ENCODE results near the gene GRID2.

Gene GRID2

DNA sequence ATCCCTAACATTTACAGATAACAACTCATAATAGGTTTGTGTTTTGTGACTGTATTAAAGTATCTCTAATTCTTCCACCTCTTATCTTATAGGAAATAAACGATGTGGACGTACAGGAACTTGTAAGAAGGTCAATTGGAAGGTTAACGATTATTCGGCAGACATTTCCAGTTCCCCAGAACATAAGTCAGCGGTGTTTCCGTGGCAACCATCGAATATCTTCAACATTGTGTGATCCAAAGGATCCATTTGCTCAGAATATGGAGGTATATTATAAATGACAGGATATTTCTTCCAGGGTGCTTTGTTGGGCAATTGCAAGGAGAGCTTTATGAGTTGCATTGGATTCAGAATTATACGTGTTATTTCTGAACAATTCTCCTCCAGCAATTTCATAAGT is 912.9 kb downstream of the GRID2 start:
- Histone ChIP-seq H3K4me2 (ENCODE audit: low read length) (no peak overlapping the region), H3K4me3 (ENCODE audit: low read depth, low read length) (no peak overlapping the region), H3K9me3 (ENCODE audit: control insufficient read depth, low read length) (no peaks in the 10 kb centered on the region), H3K27me3 (ENCODE audit: control insufficient read depth, insufficient read depth, low read length) (no peaks in the 10 kb centered on the region), H3K79me2 (no peaks in the 10 kb centered on the region), H3K36me3 (ENCODE audit: control insufficient read depth, insufficient read depth, low read length) (no peaks in the 10 kb centered on the region), H3K9ac (no peak overlapping the region), H2AFZ (no peak overlapping the region), H3K4me1 (no peaks in the 10 kb centered on the region), H3K27ac (no peak overlapping the region)
- TF ChIP-seq CTCF (IDR thresholded peaks at IDR 0.05), result no peak

- Histone ChIP-seq H3K79me2 (no peaks in the 10 kb centered on the region), H3K36me3 (ENCODE audit: control insufficient read depth, insufficient read depth, low read length) (no peaks in the 10 kb centered on the region), H3K27ac (no peak overlapping the region), H3K9ac (no peak overlapping the region), H2AFZ (no peak overlapping the region), H3K4me2 (ENCODE audit: low read length) (no peak overlapping the region), H3K4me3 (ENCODE audit: low read depth, low read length) (no peak overlapping the region), H3K27me3 (ENCODE audit: control insufficient read depth, insufficient read depth, low read length) (no peaks in the 10 kb centered on the region), H3K9me3 (ENCODE audit: control insufficient read depth, low read length) (no peaks in the 10 kb centered on the region), H3K4me1 (no peaks in the 10 kb centered on the region)
- TF ChIP-seq CTCF (IDR thresholded peaks at IDR 0.05), result no peak
Observed at GRCh38 chr4:93217431-93217830, 913.7 kb downstream of the GRID2 start.

DNA sequence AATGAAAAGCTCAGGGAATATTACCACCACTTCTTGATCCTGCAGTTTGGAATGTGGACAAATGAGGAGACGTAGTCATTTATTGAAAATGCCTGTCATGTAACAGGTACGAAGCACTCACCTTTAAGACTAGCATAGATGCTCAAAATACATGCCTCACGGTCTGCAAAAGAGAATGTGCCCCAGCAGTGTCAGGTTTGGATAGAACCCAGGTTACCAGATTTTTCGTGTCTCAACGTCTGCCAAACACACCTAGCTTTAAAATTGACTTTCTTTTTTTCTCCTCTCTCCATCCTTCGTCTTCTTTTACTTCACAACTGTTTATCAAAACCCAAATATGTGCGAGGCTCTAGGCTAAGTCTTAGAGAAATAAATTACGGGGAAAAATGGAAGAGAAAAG is 918.0 kb downstream of the GRID2 start:
- Histone ChIP-seq H2AFZ (no peak overlapping the region), H3K36me3 (ENCODE audit: control insufficient read depth, insufficient read depth, low read length) (no peaks in the 10 kb centered on the region), H3K9ac (no peak overlapping the region), H3K27me3 (ENCODE audit: control insufficient read depth, insufficient read depth, low read length) (no peaks in the 10 kb centered on the region), H3K27ac (no peak overlapping the region), H3K79me2 (no peaks in the 10 kb centered on the region), H3K4me1 (no peaks in the 10 kb centered on the region), H3K4me2 (ENCODE audit: low read length) (no peak overlapping the region), H3K4me3 (ENCODE audit: low read depth, low read length) (no peak overlapping the region), H3K9me3 (ENCODE audit: control insufficient read depth, low read length) (no peaks in the 10 kb centered on the region)
- no peak for TF ChIP-seq CTCF (IDR thresholded peaks at IDR 0.05)

- H3K27me3 ChIP-seq (ENCODE audit: control insufficient read depth, insufficient read depth, low read length), result no peaks in the 10 kb centered on the region
- no peak for TF ChIP-seq CTCF (IDR thresholded peaks at IDR 0.05)
- no peak overlapping the region for H3K27ac ChIP-seq
- no peak overlapping the region for H3K4me2 ChIP-seq (ENCODE audit: low read length)
- no peaks in the 10 kb centered on the region for H3K9me3 ChIP-seq (ENCODE audit: control insufficient read depth, low read length)
- H2AFZ ChIP-seq, result no peak overlapping the region
- H3K79me2 ChIP-seq, result no peaks in the 10 kb centered on the region
- H3K36me3 ChIP-seq (ENCODE audit: control insufficient read depth, insufficient read depth, low read length), result no peaks in the 10 kb centered on the region
- no peak overlapping the region for H3K4me3 ChIP-seq (ENCODE audit: low read depth, low read length)
- no peaks in the 10 kb centered on the region for H3K4me1 ChIP-seq
- H3K9ac ChIP-seq, result no peak overlapping the region
Observed at GRCh38 chr4:93228021-93228420, 924.3 kb downstream of the GRID2 start.

DNA sequence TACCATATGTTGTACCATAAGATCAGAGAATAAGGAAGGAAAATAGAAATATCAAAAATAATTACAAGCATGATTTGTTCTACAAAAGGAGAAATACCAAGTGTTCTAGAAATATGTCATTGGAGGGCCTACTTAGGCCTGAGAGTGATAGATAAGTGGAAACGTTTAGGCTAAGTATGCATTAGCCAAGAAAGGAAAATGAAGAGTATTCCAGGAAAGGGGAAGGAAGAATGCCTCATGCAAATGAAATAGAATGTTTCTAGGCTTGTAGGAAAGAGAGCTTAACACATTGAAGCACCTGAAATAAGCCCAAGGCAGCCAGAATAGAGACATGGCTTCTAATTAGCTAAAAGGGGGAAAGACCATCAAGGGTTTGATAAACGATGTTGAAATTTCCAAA is 929.1 kb downstream of the GRID2 start:
- Histone ChIP-seq H3K79me2 (no peaks in the 10 kb centered on the region), H3K27me3 (ENCODE audit: control insufficient read depth, insufficient read depth, low read length) (no peaks in the 10 kb centered on the region), H3K4me3 (ENCODE audit: low read depth, low read length) (no peak overlapping the region), H3K4me2 (ENCODE audit: low read length) (no peak overlapping the region), H2AFZ (no peak overlapping the region), H3K27ac (no peak overlapping the region), H3K9me3 (ENCODE audit: control insufficient read depth, low read length) (no peaks in the 10 kb centered on the region), H3K9ac (no peak overlapping the region), H3K36me3 (ENCODE audit: control insufficient read depth, insufficient read depth, low read length) (no peaks in the 10 kb centered on the region), H3K4me1 (no peaks in the 10 kb centered on the region)
- no peak for TF ChIP-seq CTCF (IDR thresholded peaks at IDR 0.05)
